Mammary epithelial cell (primary cell): ENCODE data around the gene CHN2.

Experiments
- EZH2 ChIP-seq: IDR thresholded peaks from 2 replicates; pipeline ENCODE4 v1.6.1; 2012; ENCODE audit warnings: low read length, inconsistent platforms, borderline replicate concordance
- TF ChIP-seq, protein P1 (sequence below), 2 donors: IDR thresholded peaks in 1 of 2; conservative IDR thresholded peaks in 1 of 2; 2 replicates each; pipeline ENCODE4 v1.5.1; 2011 to 2012; ENCODE audit warnings: inconsistent platforms in 2 of 2, low read length in 2 of 2, mild to moderate bottlenecking in 2 of 2, control low read depth in 1 of 2, low read depth in 1 of 2; ENCODE audit not compliant: insufficient read depth in 1 of 2; ENCODE audit errors: extremely low read depth in 1 of 2

DNA sequence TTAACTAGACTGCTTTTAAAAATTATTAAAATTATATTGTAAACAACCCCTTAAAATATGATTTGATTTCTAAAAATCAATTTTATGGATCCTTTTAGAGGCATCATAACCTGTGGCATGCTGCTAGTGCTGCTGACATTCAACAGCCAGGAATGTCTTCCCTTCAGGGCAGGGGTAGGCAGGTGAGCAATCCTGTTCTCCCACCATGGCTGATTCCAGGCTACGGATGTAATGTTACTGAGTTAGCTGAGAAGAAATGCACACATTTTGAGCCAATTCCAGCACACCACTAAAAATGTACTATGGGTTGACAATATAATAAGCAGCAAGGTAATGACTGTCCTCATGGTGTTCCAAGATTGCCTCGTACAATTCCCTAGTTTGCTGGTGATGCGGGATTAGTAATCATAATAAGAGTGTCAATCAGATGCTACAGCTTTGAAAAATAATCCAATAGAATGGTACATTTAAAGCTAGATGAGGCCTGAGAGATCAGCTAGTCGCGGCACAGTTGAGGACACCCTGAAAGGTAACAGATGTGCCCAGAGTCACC lies 260.4 kb downstream of the CHN2 start:
- TF ChIP-seq, protein P1, sequence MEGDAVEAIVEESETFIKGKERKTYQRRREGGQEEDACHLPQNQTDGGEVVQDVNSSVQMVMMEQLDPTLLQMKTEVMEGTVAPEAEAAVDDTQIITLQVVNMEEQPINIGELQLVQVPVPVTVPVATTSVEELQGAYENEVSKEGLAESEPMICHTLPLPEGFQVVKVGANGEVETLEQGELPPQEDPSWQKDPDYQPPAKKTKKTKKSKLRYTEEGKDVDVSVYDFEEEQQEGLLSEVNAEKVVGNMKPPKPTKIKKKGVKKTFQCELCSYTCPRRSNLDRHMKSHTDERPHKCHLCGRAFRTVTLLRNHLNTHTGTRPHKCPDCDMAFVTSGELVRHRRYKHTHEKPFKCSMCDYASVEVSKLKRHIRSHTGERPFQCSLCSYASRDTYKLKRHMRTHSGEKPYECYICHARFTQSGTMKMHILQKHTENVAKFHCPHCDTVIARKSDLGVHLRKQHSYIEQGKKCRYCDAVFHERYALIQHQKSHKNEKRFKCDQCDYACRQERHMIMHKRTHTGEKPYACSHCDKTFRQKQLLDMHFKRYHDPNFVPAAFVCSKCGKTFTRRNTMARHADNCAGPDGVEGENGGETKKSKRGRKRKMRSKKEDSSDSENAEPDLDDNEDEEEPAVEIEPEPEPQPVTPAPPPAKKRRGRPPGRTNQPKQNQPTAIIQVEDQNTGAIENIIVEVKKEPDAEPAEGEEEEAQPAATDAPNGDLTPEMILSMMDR (conservative IDR thresholded peaks at IDR 0.05 in 1 of 2, IDR thresholded peaks at IDR 0.05 in 1 of 2; ENCODE audit: extremely low read depth in 1 of 2, insufficient read depth in 1 of 2, low read depth in 1 of 2, low read length in 2 of 2) = no peak
- TF ChIP-seq EZH2 = no peak
